Neural crest cell (in vitro differentiated cells): Measurements from ENCODE around the gene ACIN1. TPM values are rescaled to one million over a fixed set of nuclear protein-coding genes. Genes with fewer than 3 reads are reported as not detected.
A peak's percentile ranks its signal among the peaks of the same experiment; 100 is the strongest.

Experiments
- DNase-seq: peaks from one replicate; pipeline ENCODE4 v3.0.0; 2021; ENCODE audit warnings: low read depth, mixed read lengths, low spot score
- H3K27ac Mint-ChIP-seq: one replicate; pipeline ENCODE4 v1.8.0; 2021; ENCODE audit warnings: mild to moderate bottlenecking, mixed read lengths; ENCODE audit not compliant: unreplicated experiment
- H3K27me3 Mint-ChIP-seq: 2 replicates; pipeline ENCODE4 v1.8.0; 2021; ENCODE audit warnings: low read depth, mild to moderate bottlenecking, mixed read lengths
- H3K36me3 Mint-ChIP-seq: 2 replicates; pipeline ENCODE4 v1.8.0; 2021; ENCODE audit warnings: low read depth, mild to moderate bottlenecking, mixed read lengths
- H3K4me1 Mint-ChIP-seq: 2 replicates; pipeline ENCODE4 v1.8.0; 2021; ENCODE audit warnings: mixed read lengths
- H3K4me3 Mint-ChIP-seq: one replicate; pipeline ENCODE4 v1.8.0; 2021; ENCODE audit warnings: mild to moderate bottlenecking, mixed read lengths
- H3K9me3 Mint-ChIP-seq: 2 replicates; pipeline ENCODE4 v1.8.0; 2021; ENCODE audit warnings: mixed read lengths
- long read RNA-seq: library from polyadenylated mRNA; unstranded; transcript quantifications from one replicate; pipeline ENCODE4 v2.0.0, GENCODE V29; 2020
- total RNA-seq: library from RNA; stranded (reverse); gene quantifications from 2 replicates; pipeline ENCODE4 v1.2.1, GENCODE V29; 2021
- TF ChIP-seq, protein P1 (sequence below): fragments of 200-600 bp; sonication (generic); conservative IDR thresholded peaks from 2 replicates; pipeline ENCODE4 v1.5.0; 2021; ENCODE audit warnings: antibody characterized with exemption, mild to moderate bottlenecking

ACIN1 gene, protein sequence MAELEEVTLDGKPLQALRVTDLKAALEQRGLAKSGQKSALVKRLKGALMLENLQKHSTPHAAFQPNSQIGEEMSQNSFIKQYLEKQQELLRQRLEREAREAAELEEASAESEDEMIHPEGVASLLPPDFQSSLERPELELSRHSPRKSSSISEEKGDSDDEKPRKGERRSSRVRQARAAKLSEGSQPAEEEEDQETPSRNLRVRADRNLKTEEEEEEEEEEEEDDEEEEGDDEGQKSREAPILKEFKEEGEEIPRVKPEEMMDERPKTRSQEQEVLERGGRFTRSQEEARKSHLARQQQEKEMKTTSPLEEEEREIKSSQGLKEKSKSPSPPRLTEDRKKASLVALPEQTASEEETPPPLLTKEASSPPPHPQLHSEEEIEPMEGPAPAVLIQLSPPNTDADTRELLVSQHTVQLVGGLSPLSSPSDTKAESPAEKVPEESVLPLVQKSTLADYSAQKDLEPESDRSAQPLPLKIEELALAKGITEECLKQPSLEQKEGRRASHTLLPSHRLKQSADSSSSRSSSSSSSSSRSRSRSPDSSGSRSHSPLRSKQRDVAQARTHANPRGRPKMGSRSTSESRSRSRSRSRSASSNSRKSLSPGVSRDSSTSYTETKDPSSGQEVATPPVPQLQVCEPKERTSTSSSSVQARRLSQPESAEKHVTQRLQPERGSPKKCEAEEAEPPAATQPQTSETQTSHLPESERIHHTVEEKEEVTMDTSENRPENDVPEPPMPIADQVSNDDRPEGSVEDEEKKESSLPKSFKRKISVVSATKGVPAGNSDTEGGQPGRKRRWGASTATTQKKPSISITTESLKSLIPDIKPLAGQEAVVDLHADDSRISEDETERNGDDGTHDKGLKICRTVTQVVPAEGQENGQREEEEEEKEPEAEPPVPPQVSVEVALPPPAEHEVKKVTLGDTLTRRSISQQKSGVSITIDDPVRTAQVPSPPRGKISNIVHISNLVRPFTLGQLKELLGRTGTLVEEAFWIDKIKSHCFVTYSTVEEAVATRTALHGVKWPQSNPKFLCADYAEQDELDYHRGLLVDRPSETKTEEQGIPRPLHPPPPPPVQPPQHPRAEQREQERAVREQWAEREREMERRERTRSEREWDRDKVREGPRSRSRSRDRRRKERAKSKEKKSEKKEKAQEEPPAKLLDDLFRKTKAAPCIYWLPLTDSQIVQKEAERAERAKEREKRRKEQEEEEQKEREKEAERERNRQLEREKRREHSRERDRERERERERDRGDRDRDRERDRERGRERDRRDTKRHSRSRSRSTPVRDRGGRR
- 350 and 352 TPM in 2 replicates for total RNA-seq
- long read RNA-seq, partial matches to known transcripts = 19 of 30 reads
- long read RNA-seq, other reads (novel, unspliced or antisense) = 8 of 30 reads

DNA sequence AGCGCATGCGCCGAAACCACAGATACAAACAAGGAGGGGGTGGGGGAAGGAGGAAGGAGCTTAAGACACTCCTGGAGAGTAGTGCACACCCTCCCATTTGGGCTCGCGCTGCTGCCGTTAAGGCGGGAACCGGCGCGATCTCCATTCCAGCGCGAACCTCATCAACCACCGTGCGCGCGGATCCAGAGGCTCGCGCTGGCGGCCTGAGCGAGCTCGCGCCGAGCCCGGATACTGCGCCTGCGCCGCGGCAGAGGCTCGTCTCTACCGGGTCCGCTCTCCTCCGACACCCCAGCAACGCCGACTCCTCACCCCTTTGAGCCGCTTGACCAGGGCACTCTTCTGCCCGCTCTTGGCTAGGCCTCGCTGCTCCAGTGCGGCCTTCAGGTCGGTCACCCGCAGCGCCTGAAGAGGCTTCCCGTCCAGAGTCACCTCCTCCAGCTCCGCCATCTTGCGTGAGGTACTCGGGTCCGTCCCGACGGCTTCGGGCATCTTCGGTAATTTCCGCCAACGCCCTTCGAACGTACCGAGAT, at the start of gene ACIN1:
ACIN1 (minus strand) TSS at position 471 of the 530 bp plus-strand sequence; CDS start at position 447, 24 bp downstream.
- peak; percentile 100 for DNase-seq
- no peaks in the 10 kb centered on the region for H3K9me3 Mint-ChIP-seq
- peaks cover 15% of the 10 kb centered on the region for H3K4me1 Mint-ChIP-seq
- no peak within 1 kb of the TSS for H3K4me3 Mint-ChIP-seq
- no peaks in the 10 kb centered on the region for H3K27me3 Mint-ChIP-seq
- TF ChIP-seq, protein P1, sequence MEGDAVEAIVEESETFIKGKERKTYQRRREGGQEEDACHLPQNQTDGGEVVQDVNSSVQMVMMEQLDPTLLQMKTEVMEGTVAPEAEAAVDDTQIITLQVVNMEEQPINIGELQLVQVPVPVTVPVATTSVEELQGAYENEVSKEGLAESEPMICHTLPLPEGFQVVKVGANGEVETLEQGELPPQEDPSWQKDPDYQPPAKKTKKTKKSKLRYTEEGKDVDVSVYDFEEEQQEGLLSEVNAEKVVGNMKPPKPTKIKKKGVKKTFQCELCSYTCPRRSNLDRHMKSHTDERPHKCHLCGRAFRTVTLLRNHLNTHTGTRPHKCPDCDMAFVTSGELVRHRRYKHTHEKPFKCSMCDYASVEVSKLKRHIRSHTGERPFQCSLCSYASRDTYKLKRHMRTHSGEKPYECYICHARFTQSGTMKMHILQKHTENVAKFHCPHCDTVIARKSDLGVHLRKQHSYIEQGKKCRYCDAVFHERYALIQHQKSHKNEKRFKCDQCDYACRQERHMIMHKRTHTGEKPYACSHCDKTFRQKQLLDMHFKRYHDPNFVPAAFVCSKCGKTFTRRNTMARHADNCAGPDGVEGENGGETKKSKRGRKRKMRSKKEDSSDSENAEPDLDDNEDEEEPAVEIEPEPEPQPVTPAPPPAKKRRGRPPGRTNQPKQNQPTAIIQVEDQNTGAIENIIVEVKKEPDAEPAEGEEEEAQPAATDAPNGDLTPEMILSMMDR = no peak
- peaks cover 8% of the 10 kb centered on the region for H3K36me3 Mint-ChIP-seq
- no peak within 1 kb of the TSS for H3K27ac Mint-ChIP-seq

DNA sequence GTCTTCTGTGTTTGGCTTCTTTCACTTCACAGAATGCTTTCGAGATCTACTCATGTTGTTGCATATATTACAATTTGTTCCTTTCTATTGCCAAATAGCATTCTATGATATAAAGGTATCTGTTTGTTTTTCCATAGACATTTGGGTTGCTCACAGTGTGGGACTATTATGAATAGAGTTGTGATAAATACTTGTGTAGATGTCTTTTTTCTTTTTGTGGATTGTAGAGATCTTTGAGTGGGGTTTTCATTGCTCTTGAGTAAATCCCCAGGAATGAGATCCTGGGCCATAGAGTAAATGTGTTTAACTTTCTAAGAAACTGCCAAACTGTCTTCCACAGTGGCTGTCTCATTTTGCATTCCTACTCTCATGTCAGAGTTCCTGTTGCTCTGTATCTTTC, 49.0 kb upstream of the ACIN1 start:
- Mint-ChIP-seq H3K9me3 (peaks cover 3% of the 10 kb centered on the region), H3K4me3 (no peak overlapping the region), H3K36me3 (no peaks in the 10 kb centered on the region), H3K4me1 (no peaks in the 10 kb centered on the region), H3K27me3 (no peaks in the 10 kb centered on the region), H3K27ac (no peak overlapping the region)
- TF ChIP-seq, protein P1 = no peak
- no peak for DNase-seq

DNA sequence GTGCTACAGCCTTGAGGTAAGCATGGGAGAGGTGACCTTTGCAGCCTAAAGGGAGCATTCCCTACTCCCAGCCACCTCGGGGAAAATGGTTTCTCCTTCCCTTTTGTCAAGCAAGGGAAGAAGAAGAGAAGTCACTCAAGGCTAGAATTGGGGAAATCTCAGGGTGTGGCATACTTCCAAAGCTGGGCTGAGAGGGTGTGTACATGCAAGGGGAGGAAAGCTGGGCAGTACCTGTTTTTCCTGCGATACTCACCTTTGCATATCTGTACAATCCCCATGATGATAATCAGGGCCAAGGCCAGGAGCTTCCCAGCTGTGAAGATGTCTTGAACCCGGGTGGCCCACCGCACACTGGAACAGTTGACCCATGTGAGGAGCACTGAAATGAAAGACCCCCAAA, 47.9 kb upstream of the ACIN1 start:
- TF ChIP-seq, protein P1 = no peak
- no peaks in the 10 kb centered on the region for H3K4me1 Mint-ChIP-seq
- peaks cover 3% of the 10 kb centered on the region for H3K9me3 Mint-ChIP-seq
- H3K4me3 Mint-ChIP-seq = no peak overlapping the region
- no peak for DNase-seq
- no peaks in the 10 kb centered on the region for H3K36me3 Mint-ChIP-seq
- peak overlapping the region; percentile 15 for H3K27ac Mint-ChIP-seq
- H3K27me3 Mint-ChIP-seq = no peaks in the 10 kb centered on the region

DNA sequence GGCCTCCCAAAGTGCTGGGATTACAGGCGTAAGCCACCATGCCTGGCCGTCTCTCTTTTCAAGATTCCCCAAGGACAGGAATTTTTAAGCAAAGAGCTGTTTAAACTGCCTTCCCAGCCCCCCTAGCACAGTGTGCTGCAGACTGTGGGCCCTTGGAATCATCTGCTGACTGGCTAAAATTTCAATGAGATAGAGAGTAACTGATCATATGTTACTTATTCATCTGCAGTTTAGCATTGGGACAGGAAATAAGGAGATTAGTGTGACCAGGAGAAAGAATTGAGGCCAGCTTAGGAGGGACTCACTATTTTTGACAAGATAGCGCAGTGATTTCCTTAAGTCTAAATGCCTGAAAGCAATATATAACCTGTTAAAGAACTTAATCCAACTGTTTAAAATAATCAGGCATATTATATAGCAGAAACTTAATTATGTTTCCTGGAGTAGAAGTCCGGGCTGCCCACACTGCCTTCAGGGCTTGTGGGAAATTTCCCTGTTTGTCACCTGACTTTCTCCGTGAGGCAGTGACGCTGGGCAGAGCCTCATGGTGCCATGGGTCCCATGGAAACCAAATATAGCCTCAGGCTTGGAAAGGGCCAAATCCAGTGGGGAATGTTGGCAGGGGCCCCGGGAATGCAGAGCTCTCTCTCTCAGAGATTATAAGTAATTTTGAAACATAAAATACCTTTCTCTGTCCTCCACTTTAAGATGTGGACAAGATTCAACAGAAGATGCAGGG, 46.9 kb upstream of the ACIN1 start:
- TF ChIP-seq, protein P1 = no peak
- DNase-seq = no peak
- Mint-ChIP-seq H3K36me3 (no peaks in the 10 kb centered on the region), H3K27ac (no peak overlapping the region), H3K4me1 (no peaks in the 10 kb centered on the region), H3K9me3 (no peaks in the 10 kb centered on the region), H3K4me3 (no peak overlapping the region), H3K27me3 (no peaks in the 10 kb centered on the region)
